Thyroid gland (tissue), 4 donors: ENCODE results near the gene H1-8. TPM values are rescaled to one million over a fixed set of nuclear protein-coding genes. Genes with fewer than 3 reads are reported as not detected.

Experiments used
- DNase-seq, 2 donors: peaks; one replicate each; pipeline ENCODE4 v3.0.0-alpha.2; 2019
- H3K27ac ChIP-seq, 3 donors: fragments of 200-600 bp; sonication (generic); 1 replicate in 2 of 3; 2 replicates in 1 of 3; pipeline ENCODE4 v1.5.1; 2016 to 2019; ENCODE audit warnings: mild to moderate bottlenecking in 1 of 3, moderate library complexity in 1 of 3
- H3K27me3 ChIP-seq: fragments of 200-600 bp; sonication (generic); one replicate; pipeline ENCODE4 v1.5.1; 2019
- H3K36me3 ChIP-seq, 2 donors: fragments of 200-600 bp; sonication (generic); one replicate each; pipeline ENCODE4 v1.5.1; 2016 to 2019
- H3K4me1 ChIP-seq, 2 donors: fragments of 200-600 bp; sonication (generic); one replicate each; pipeline ENCODE4 v1.5.1; 2017 to 2019
- H3K4me3 ChIP-seq, 3 donors: fragments of 200-600 bp; sonication (generic); replicated peaks in 1 of 3; 1 replicate in 2 of 3; 2 replicates in 1 of 3; pipeline ENCODE4 v1.5.1; 2016; ENCODE audit warnings: mild to moderate bottlenecking in 1 of 3
- H3K9me3 ChIP-seq: fragments of 200-600 bp; sonication (generic); one replicate; pipeline ENCODE4 v1.5.1; 2017
- CTCF ChIP-seq, 6 experiments: fragments of 200-600 bp in 3 of 6; fragments of 450-650 bp in 3 of 6; sonication (generic) in 3 of 6; IDR thresholded peaks; one replicate each; pipeline ENCODE4 v1.5.1; 2016 to 2019; ENCODE audit warnings: antibody characterized with exemption in 6 of 6, mild to moderate bottlenecking in 2 of 6, inconsistent platforms in 1 of 6, moderate library complexity in 1 of 6
- POLR2A ChIP-seq, 2 donors: fragments of 450-650 bp; IDR thresholded peaks; one replicate each; pipeline ENCODE4 v1.6.1; 2017; ENCODE audit warnings: antibody characterized with exemption in 2 of 2, mild to moderate bottlenecking in 2 of 2, moderate library complexity in 1 of 2
- WGBS, 2 donors: methylation state at CpG; one replicate each; pipeline ENCODE4 v1.1.5; 2017; 5-methylcytosine and 5-hydroxymethylcytosine counted together
- intact Hi-C: fragments of 100-400 bp; cut with DNase I; formaldehyde crosslinking; loops from one replicate; pipeline ENCODE4 v1.15.1; 2023
- total RNA-seq, 4 donors: library from RNA; depleted of rRNA; stranded (reverse); fragments of >200 nt; gene quantifications; one replicate each; pipeline ENCODE4 v1.2.3, GENCODE V29; 2016

H1-8 gene
- total RNA-seq, 4 donors from 2014 or later = not detected

- WGBS, 2 donors = 87 to 89% methylated on average over 14 to 18 of the region's 19 CpGs
- peaks cover 7 to 21% of the 10 kb centered on the region in 2 donors for H3K36me3 ChIP-seq
- DNase-seq = no peak
- H3K4me3 ChIP-seq = no peak overlapping the region
- no peak overlapping the region for H3K27ac ChIP-seq
- H3K9me3 ChIP-seq = no peaks in the 10 kb centered on the region
- TF ChIP-seq CTCF (IDR thresholded peaks at IDR 0.05) (no peak), POLR2A (IDR thresholded peaks at IDR 0.05) (no peak)
- peaks cover 0 to 24% of the 10 kb centered on the region in 2 donors for H3K4me1 ChIP-seq
- intact Hi-C loops = no loop called here
- no peaks in the 10 kb centered on the region for H3K27me3 ChIP-seq
These were observed 32.4 kb downstream of the H1-8 start for GRCh38 chr3:129575233-129575996.

- intact Hi-C loops = no loop called here
- Histone ChIP-seq H3K4me3 (no peak overlapping the region), H3K27me3 (no peaks in the 10 kb centered on the region), H3K9me3 (no peaks in the 10 kb centered on the region), H3K4me1 (peaks cover 0 to 24% of the 10 kb centered on the region in 2 donors), H3K36me3 (peaks cover 2 to 15% of the 10 kb centered on the region in 2 donors), H3K27ac (peak overlapping the region in 1 of 3 donors; percentile 70)
- no peak for TF ChIP-seq POLR2A (IDR thresholded peaks at IDR 0.05)
- no peak for TF ChIP-seq CTCF (IDR thresholded peaks at IDR 0.05)
- no peak for DNase-seq
- 87 to 89% methylated on average over 9 to 10 of the region's 10 CpGs for WGBS, 2 donors
These were observed 33.0 kb downstream of the H1-8 start for GRCh38 chr3:129575997-129576384.

- TF ChIP-seq CTCF (IDR thresholded peaks at IDR 0.05) (no peak), POLR2A (IDR thresholded peaks at IDR 0.05) (no peak)
- WGBS, 2 donors = 77 to 91% methylated on average over 14 to 15 of the region's 18 CpGs
- Histone ChIP-seq H3K36me3 (peaks cover 0 to 12% of the 10 kb centered on the region in 2 donors), H3K27me3 (no peaks in the 10 kb centered on the region), H3K4me1 (peaks cover 0 to 24% of the 10 kb centered on the region in 2 donors), H3K4me3 (no peak overlapping the region), H3K9me3 (no peaks in the 10 kb centered on the region), H3K27ac (peak overlapping the region in 2 of 3 donors; percentile 47 to 70)
- intact Hi-C loops = no loop called here
- DNase-seq = no peak
These were observed 33.8 kb downstream of the H1-8 start for GRCh38 chr3:129576514-129577352.

- Histone ChIP-seq H3K4me3 (no peak overlapping the region), H3K27me3 (no peaks in the 10 kb centered on the region), H3K36me3 (peaks cover 0 to 6% of the 10 kb centered on the region in 2 donors), H3K9me3 (no peaks in the 10 kb centered on the region), H3K4me1 (peaks cover 0 to 24% of the 10 kb centered on the region in 2 donors), H3K27ac (peak overlapping the region in 2 of 3 donors; percentile 47 to 70)
- TF ChIP-seq POLR2A (IDR thresholded peaks at IDR 0.05) (no peak), CTCF (IDR thresholded peaks at IDR 0.05) (no peak)
- 69 to 92% methylated on average over 7 to 11 of the region's 17 CpGs for WGBS, 2 donors
- DNase-seq = no peak
- intact Hi-C loops = no loop called here
These were observed 34.4 kb downstream of the H1-8 start for GRCh38 chr3:129577366-129577765.
